LNCAP (cell line): Measurements from ENCODE around the gene PTPRE.

ENCODE experiments used
- TF ChIP-seq, protein P1 (sequence below): fragments of 450-650 bp; IDR thresholded peaks from 2 replicates; pipeline ENCODE4 v1.5.1; 2017; ENCODE audit warnings: mild to moderate bottlenecking

PTPRE gene

DNA sequence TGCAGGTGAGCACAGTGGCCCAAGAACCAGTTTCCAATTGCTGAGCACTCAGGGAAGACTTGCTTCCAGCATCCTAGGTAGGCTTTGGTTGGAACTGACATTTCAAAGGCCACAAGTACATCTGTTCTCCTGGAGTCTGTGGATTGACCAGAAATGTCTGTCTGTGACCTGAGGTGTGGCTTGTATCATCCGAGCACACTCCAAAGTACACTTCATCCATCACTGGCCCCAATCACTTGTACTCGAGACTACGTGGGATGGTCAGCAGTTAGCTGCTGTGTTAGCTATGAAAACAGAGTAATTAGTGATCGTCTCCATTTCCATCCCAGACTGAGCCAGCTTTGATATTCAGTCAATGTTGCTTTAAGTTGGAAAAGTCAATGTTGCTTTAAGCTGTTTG, 174.3 kb downstream of the PTPRE start:
- TF ChIP-seq, protein P1, sequence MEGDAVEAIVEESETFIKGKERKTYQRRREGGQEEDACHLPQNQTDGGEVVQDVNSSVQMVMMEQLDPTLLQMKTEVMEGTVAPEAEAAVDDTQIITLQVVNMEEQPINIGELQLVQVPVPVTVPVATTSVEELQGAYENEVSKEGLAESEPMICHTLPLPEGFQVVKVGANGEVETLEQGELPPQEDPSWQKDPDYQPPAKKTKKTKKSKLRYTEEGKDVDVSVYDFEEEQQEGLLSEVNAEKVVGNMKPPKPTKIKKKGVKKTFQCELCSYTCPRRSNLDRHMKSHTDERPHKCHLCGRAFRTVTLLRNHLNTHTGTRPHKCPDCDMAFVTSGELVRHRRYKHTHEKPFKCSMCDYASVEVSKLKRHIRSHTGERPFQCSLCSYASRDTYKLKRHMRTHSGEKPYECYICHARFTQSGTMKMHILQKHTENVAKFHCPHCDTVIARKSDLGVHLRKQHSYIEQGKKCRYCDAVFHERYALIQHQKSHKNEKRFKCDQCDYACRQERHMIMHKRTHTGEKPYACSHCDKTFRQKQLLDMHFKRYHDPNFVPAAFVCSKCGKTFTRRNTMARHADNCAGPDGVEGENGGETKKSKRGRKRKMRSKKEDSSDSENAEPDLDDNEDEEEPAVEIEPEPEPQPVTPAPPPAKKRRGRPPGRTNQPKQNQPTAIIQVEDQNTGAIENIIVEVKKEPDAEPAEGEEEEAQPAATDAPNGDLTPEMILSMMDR: no peak

DNA sequence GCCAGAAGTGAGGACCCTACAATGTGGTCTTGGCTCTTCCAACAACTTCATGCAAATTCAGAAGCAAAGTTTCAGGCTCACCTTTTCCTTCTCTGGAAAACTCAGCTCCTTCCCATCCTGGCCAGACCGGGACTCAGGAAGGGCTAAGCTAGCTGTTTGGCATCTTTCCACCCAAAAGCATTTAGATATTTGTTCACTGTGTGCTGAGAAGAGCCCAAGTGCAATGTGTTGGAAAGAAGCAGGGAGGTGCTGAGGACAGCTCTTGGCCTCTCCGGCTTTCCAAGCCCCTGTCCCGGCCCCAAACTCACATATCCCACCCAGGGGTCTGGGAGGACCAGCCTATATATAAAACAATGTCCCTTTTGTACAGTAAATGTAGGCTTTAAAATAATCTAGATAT, 174.8 kb downstream of the PTPRE start:
- TF ChIP-seq, protein P1: no peak

- TF ChIP-seq, protein P1: no peak
These were observed 176.4 kb downstream of the PTPRE start for GRCh38 chr10:128083191-128083895.

GRCh38 chr10:128084364-128084763, 177.5 kb downstream of the PTPRE start:
- TF ChIP-seq, protein P1: no peak

DNA sequence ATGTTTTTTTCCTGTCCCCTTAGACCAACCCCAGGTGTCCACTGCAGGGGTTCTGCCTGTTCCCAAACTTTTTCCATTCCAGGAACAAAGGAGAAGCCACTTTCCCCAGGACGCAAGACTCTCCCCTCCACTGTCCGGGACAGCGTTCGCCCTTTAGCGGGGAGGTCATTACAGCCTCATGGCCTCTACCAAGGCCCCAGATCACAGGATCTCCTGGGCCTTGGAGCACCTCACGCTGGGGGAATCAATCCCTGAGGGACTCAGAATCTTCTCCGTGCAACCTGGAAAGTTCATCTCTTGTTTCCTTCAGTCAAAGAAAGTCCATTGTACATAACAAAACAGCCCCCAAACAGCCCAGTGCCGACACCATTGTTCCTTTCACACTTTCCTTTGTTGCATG, 178.1 kb downstream of the PTPRE start:
- TF ChIP-seq, protein P1: no peak

GRCh38 chr10:128086003-128086863, 179.3 kb downstream of the PTPRE start:
- TF ChIP-seq, protein P1: no peak

DNA sequence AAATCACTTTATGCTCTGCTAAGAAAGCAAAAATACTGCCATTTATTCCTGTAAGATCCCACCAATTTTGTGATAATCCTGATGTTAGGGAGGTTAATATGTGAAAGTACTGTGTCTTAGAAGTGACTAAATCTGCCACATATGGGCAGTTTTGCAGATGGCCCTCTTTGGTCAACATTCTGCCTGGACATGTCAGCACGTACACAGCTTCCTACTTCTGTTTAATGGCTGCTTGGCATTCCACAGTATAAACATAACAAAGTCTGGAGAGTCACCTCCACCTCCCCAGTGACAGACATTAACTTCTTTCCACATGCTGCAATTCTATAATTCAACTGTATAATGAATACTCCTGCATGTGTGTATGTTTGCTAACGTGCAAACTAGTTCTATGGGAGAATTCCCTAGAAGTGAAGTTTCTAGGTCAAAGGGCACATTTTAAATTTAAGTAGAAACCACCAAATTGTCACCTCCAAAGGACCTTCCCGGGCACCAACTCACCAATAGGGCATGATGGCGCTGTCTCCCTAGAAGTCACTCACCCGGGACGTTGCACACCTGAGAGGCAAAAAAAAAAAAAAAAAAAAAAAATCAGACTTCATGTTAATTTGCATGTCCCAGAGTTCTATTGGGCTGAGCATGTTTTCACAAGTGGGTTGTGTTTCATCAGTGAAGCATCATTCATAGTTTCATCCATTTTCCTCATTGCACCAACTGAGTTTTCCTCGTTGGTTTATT, 180.4 kb downstream of the PTPRE start:
- TF ChIP-seq, protein P1: no peak
